ENCODE data around the gene GGT1.

DNA sequence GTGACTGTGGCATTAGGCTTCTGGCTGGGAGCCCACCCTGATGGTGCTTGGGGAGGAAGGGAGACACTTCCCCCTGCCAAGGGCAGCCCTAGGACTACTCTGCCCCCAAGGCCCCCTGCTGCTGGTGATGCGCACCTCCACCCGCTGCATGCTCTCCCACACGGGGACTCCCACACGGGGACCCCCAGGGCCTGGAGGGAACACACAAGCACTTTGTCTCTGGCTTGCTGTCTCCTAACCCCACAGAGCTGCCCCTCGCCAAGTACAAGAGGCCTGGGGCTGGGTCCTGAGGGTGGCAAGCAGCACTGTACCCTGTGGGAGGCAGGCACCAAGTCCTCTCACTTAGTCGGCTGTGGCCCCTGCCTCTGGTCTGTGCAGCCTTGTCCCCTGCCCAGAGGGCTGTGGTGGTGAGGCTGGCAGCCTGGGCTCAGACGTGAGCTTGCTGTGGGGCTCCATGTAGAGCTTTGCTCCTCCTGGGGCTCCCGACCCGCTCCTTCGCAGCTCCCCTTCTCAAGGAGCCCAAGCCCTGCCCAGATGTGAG, 18.1 kb upstream of the GGT1 start:
- TF ChIP-seq ELF1 (IDR thresholded peaks at IDR 0.05), result no peak
- TF ChIP-seq CHD2 (IDR thresholded peaks at IDR 0.05; ENCODE audit: low read length, partially characterized antibody), result no peak
- no peak for TF ChIP-seq POLR2AphosphoS5 (IDR thresholded peaks at IDR 0.05; ENCODE audit: low read depth, low read length)
- no peak for TF ChIP-seq SMC3 (IDR thresholded peaks at IDR 0.05; ENCODE audit: low read depth, low read length)
- TF ChIP-seq CTCF (IDR thresholded peaks at IDR 0.05), result no peak
- TF ChIP-seq, protein P1, sequence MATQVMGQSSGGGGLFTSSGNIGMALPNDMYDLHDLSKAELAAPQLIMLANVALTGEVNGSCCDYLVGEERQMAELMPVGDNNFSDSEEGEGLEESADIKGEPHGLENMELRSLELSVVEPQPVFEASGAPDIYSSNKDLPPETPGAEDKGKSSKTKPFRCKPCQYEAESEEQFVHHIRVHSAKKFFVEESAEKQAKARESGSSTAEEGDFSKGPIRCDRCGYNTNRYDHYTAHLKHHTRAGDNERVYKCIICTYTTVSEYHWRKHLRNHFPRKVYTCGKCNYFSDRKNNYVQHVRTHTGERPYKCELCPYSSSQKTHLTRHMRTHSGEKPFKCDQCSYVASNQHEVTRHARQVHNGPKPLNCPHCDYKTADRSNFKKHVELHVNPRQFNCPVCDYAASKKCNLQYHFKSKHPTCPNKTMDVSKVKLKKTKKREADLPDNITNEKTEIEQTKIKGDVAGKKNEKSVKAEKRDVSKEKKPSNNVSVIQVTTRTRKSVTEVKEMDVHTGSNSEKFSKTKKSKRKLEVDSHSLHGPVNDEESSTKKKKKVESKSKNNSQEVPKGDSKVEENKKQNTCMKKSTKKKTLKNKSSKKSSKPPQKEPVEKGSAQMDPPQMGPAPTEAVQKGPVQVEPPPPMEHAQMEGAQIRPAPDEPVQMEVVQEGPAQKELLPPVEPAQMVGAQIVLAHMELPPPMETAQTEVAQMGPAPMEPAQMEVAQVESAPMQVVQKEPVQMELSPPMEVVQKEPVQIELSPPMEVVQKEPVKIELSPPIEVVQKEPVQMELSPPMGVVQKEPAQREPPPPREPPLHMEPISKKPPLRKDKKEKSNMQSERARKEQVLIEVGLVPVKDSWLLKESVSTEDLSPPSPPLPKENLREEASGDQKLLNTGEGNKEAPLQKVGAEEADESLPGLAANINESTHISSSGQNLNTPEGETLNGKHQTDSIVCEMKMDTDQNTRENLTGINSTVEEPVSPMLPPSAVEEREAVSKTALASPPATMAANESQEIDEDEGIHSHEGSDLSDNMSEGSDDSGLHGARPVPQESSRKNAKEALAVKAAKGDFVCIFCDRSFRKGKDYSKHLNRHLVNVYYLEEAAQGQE (IDR thresholded peaks at IDR 0.05; ENCODE audit: low read depth, low read length), result no peak
- TF ChIP-seq NFIC (IDR thresholded peaks at IDR 0.05; ENCODE audit: borderline replicate concordance), result no peak

Data from SK-N-SH (cell line).